GM20000 (cell line): ENCODE data around the gene TTF1.

Source experiments
- DNase-seq: peaks from one replicate; pipeline ENCODE4 v3.0.0; 2012; ENCODE audit warnings: low spot score
- TF ChIP-seq, protein P1 (sequence below): IDR thresholded peaks from 2 replicates; pipeline ENCODE4 v1.5.1; 2012; ENCODE audit warnings: mild to moderate bottlenecking, control low read depth; ENCODE audit errors: extremely low read depth, missing control alignments

TTF1 gene

DNA sequence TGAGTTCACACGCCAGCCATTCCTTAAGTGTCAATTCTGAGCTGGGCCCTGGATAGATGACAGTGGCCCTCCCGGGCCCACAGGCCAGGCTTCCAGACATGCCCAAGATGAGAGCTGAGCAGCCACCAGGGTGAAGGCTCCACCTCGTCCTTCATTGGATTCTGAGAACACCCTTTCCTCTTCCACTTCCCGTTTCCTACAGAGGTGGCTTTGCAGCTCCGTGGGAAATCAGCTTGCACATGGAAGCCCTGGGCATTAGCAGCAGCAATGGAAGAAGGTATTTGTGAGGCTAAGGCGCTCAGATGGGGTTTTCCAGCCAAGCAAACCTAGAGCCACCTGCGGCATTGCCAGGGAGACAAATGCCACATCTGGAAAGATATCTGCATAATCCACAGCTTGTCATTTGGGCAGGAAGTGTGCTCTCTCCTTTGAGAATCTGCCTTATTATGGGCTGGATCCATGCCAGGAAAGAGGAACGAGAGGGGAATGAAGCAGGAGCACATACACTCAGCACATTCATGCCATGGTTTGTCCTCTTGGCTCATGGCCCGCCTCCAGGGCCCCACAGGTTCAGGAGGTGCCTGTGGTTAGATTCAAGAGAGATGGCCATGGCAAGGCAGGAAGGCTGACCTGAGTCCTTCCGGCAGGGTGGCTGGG lies 37.4 kb upstream of the TTF1 start:
- no peak for DNase-seq
- TF ChIP-seq, protein P1, sequence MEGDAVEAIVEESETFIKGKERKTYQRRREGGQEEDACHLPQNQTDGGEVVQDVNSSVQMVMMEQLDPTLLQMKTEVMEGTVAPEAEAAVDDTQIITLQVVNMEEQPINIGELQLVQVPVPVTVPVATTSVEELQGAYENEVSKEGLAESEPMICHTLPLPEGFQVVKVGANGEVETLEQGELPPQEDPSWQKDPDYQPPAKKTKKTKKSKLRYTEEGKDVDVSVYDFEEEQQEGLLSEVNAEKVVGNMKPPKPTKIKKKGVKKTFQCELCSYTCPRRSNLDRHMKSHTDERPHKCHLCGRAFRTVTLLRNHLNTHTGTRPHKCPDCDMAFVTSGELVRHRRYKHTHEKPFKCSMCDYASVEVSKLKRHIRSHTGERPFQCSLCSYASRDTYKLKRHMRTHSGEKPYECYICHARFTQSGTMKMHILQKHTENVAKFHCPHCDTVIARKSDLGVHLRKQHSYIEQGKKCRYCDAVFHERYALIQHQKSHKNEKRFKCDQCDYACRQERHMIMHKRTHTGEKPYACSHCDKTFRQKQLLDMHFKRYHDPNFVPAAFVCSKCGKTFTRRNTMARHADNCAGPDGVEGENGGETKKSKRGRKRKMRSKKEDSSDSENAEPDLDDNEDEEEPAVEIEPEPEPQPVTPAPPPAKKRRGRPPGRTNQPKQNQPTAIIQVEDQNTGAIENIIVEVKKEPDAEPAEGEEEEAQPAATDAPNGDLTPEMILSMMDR, result no peak

DNA sequence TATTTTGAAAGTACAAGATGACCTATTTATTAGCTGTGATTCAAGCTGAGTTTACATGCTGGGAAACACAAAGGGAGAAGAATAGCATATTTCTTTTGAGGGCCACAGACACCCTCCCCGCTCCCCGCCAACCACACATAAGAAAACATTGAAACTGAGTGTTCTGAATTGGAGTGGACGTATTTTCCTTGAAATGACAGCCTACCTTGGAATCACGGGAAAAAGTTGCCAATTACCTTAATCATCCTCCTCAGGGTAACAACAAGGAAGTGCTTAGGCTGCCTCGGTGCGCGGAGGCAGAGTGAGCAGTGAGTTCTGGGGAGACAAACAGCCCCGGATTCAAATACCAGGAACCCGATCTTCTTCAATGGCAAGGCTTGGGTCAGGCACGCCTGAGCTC lies 34.8 kb upstream of the TTF1 start:
- DNase-seq, result no peak
- TF ChIP-seq, protein P1, result no peak

GRCh38 chr9:132440735-132441134 lies 34.1 kb upstream of the TTF1 start:
- DNase-seq, result no peak
- TF ChIP-seq, protein P1, result no peak

DNA sequence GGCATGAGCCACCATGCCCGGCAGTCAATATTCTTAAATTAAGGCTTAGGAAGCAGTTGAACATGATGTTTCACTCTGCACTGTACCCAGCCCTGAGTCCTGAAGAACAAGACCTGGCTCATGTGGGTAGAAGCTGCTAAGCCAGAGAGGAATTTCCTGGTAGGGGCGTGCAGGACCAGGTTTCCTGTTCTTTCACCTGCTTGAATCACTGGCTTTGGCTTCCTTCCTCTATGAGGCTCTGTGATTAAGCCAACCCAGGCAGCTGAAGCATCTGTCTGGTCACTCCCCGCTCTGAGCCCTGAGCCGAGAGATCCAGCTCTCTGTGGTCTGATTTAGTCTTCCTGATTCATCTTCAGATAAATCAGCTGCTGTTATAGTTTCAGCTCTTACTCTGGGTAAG lies 32.5 kb upstream of the TTF1 start:
- TF ChIP-seq, protein P1, result no peak
- DNase-seq, result no peak

DNA sequence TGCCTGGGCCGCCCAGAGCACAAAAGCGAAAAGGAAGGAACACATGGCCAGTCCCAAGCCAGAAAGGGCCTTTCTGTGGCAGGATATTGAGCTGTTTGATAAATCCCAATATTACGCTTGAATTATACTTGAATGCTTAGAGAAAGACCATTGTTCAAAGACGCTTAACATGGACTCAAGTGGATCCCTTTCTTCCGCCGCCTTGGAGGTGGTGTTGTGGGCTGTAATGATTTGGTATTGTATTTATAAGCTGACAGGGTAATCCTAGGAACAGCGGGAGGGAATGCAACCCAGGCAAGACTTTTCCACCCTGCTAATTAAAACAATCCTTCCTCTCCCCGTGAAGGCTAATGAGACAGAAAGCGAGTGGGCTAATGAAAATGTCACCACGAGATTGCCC lies 28.2 kb upstream of the TTF1 start:
- TF ChIP-seq, protein P1, result no peak
- no peak for DNase-seq

- DNase-seq, result no peak
- TF ChIP-seq, protein P1, result no peak
These were observed 24.4 kb upstream of the TTF1 start for GRCh38 chr9:132430998-132431397.

GRCh38 chr9:132426639-132427414 lies 20.2 kb upstream of the TTF1 start:
- no peak for DNase-seq
- TF ChIP-seq, protein P1, result no peak
